ENCODE results near the gene PNPLA8. TPM values are rescaled to one million over a fixed set of nuclear protein-coding genes. Genes with fewer than 3 reads are reported as not detected.

Gene PNPLA8
- total and polyA plus RNA-seq, 2 of the 4 experiments (the other 2 are of a cell fraction): 7.0 to 14.5 TPM

- H3K36me3 ChIP-seq (ENCODE audit: control insufficient read depth, insufficient read depth, low read length): no peaks in the 10 kb centered on the region
- ATAC-seq (ENCODE audit: low read depth): no peak
- H3K4me2 ChIP-seq (ENCODE audit: low read depth, low read length): no peak overlapping the region
- no peaks in the 10 kb centered on the region for H4K20me1 ChIP-seq (ENCODE audit: insufficient read depth, low read length)
- no peak overlapping the region for H3K27ac ChIP-seq (ENCODE audit: insufficient read depth, low read length)
- no peak overlapping the region for H2BK20ac ChIP-seq (ENCODE audit: low read depth, low read length)
- H2AK5ac ChIP-seq (ENCODE audit: low read depth, low read length): no peak overlapping the region
- no peaks in the 10 kb centered on the region; the same call in 1 of the 2 replicates for H3K4me1 ChIP-seq (ENCODE audit: control insufficient read depth, insufficient read depth, low read length)
- H4K91ac ChIP-seq (ENCODE audit: insufficient read depth, low read depth, low read length): no peak overlapping the region
- intact Hi-C loops (cut with micrococcal nuclease) (no loop called here), in situ Hi-C loops (cut with MboI; ENCODE audit: low sequenced_read_pairs) (no loop called here), dilution Hi-C loops (cut with HindIII; ENCODE audit: low sequenced_read_pairs, unreplicated experiment) (no loop called here)
- H2BK5ac ChIP-seq (ENCODE audit: low read depth, low read length, poor library complexity, severe bottlenecking): no peak overlapping the region
- no peak overlapping the region for H3K9ac ChIP-seq (ENCODE audit: low read depth, low read length)
- H2AK9ac ChIP-seq (replicated peaks; ENCODE audit: low read depth, low read length, poor library complexity): no peak overlapping the region
- TF ChIP-seq CEBPB (IDR thresholded peaks at IDR 0.05; ENCODE audit: low read depth, low read length): no peak
- TF ChIP-seq NFE2L2 (IDR thresholded peaks at IDR 0.05; ENCODE audit: low read depth, low read length): no peak
- no peak for TF ChIP-seq MAFK (IDR thresholded peaks at IDR 0.05; ENCODE audit: low read depth, low read length)
- TF ChIP-seq, protein P1, sequence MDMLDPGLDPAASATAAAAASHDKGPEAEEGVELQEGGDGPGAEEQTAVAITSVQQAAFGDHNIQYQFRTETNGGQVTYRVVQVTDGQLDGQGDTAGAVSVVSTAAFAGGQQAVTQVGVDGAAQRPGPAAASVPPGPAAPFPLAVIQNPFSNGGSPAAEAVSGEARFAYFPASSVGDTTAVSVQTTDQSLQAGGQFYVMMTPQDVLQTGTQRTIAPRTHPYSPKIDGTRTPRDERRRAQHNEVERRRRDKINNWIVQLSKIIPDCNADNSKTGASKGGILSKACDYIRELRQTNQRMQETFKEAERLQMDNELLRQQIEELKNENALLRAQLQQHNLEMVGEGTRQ (IDR thresholded peaks at IDR 0.05; ENCODE audit: low read depth, low read length): no peak
- TF ChIP-seq SMC3 (IDR thresholded peaks at IDR 0.05; ENCODE audit: low read depth, low read length): no peak
- TF ChIP-seq, protein P2, sequence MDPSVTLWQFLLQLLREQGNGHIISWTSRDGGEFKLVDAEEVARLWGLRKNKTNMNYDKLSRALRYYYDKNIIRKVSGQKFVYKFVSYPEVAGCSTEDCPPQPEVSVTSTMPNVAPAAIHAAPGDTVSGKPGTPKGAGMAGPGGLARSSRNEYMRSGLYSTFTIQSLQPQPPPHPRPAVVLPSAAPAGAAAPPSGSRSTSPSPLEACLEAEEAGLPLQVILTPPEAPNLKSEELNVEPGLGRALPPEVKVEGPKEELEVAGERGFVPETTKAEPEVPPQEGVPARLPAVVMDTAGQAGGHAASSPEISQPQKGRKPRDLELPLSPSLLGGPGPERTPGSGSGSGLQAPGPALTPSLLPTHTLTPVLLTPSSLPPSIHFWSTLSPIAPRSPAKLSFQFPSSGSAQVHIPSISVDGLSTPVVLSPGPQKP (IDR thresholded peaks at IDR 0.05; ENCODE audit: borderline replicate concordance, low read depth, low read length): no peak
- TF ChIP-seq CTCF (conservative IDR thresholded peaks at IDR 0.05; ENCODE audit: low read depth, low read length): no peak
- TF ChIP-seq RFX5 (IDR thresholded peaks at IDR 0.05; ENCODE audit: low read depth, low read length): no peak
- no peak for TF ChIP-seq CHD1 (IDR thresholded peaks at IDR 0.05; ENCODE audit: low read depth, low read length)
- no peak for TF ChIP-seq RCOR1 (IDR thresholded peaks at IDR 0.05; ENCODE audit: insufficient replicate concordance, low read length)
- no peak for TF ChIP-seq MAZ (IDR thresholded peaks at IDR 0.05; ENCODE audit: borderline replicate concordance, low read depth, low read length)
- no peak for TF ChIP-seq FOS (IDR thresholded peaks at IDR 0.05; ENCODE audit: low read depth, low read length)
- no peak for TF ChIP-seq BHLHE40 (IDR thresholded peaks at IDR 0.05; ENCODE audit: low read depth, low read length)
- no peak for TF ChIP-seq MXI1 (IDR thresholded peaks at IDR 0.05; ENCODE audit: borderline replicate concordance, low read depth, low read length)
- TF ChIP-seq RAD21 (IDR thresholded peaks at IDR 0.05; ENCODE audit: low read length): no peak
- no peak for TF ChIP-seq POLR2A (IDR thresholded peaks at IDR 0.05; ENCODE audit: low read depth, low read length)
- no peak overlapping the region for H2BK120ac ChIP-seq (ENCODE audit: low read depth, low read length)
- H3K4ac ChIP-seq (ENCODE audit: low read depth, low read length): no peak overlapping the region
- ChIA-PET CTCF (interaction anchor here (1.2 kb wide), 1 partner anchor 276 kb away, joined by 3 read pairs; no protein-coding TSS in a partner anchor), POLR2A (ENCODE audit: unreplicated experiment) (interaction anchor here (0.7 kb wide), 1 partner anchor 12 kb away, joined by 6 read pairs; no protein-coding TSS in a partner anchor)
- no peak for DNase-seq
- H3K4me3 ChIP-seq (ENCODE audit: insufficient read depth, low read depth, low read length): no peak overlapping the region
- H4K5ac ChIP-seq (ENCODE audit: low read depth, low read length): no peak overlapping the region
- no TSS peak for BruUV-seq (replicated peaks)
- no peak overlapping the region for H3K23ac ChIP-seq (ENCODE audit: low read depth, low read length)
- no peak overlapping the region for H4K8ac ChIP-seq (ENCODE audit: low read depth in 2 of 2, low read length in 2 of 2)
- H3K27me3 ChIP-seq (ENCODE audit: control insufficient read depth, insufficient read depth, low read length): peaks cover 51% of the 10 kb centered on the region
- H3K56ac ChIP-seq (ENCODE audit: extremely low read depth, insufficient read depth, low read length): no peak overlapping the region
- no peaks in the 10 kb centered on the region for H3K79me1 ChIP-seq (ENCODE audit: low read depth in 1 of 2, low read length in 2 of 2)
- H3K14ac ChIP-seq (replicated peaks; ENCODE audit: low read depth, low read length): no peak overlapping the region
- WGBS, 2 experiments (ENCODE audit: extremely low coverage in 2 of 2, insufficient read length in 1 of 2): 14% methylated on average over 5 of the region's 19 CpGs; no CpG with 5 or more reads in 1 of the 2 experiments
- no peak overlapping the region for H2AFZ ChIP-seq (replicated peaks; ENCODE audit: low read length, poor library complexity)
- no peak overlapping the region for H3K18ac ChIP-seq (ENCODE audit: low read depth, low read length)
- no peaks in the 10 kb centered on the region; the same call in 1 of the 2 replicates for H3K9me1 ChIP-seq (ENCODE audit: insufficient read depth, low read length)
- H2BK15ac ChIP-seq (ENCODE audit: low read depth, low read length): no peak overlapping the region
- H3K9me3 ChIP-seq (ENCODE audit: control insufficient read depth, insufficient read depth, low read length): no peaks in the 10 kb centered on the region
Observed at GRCh38 chr7:108456845-108457540, 68.9 kb downstream of the PNPLA8 start.

Data from IMR-90 (cell line).